ENCODE measurements around the gene SERGEF.

SERGEF gene

DNA sequence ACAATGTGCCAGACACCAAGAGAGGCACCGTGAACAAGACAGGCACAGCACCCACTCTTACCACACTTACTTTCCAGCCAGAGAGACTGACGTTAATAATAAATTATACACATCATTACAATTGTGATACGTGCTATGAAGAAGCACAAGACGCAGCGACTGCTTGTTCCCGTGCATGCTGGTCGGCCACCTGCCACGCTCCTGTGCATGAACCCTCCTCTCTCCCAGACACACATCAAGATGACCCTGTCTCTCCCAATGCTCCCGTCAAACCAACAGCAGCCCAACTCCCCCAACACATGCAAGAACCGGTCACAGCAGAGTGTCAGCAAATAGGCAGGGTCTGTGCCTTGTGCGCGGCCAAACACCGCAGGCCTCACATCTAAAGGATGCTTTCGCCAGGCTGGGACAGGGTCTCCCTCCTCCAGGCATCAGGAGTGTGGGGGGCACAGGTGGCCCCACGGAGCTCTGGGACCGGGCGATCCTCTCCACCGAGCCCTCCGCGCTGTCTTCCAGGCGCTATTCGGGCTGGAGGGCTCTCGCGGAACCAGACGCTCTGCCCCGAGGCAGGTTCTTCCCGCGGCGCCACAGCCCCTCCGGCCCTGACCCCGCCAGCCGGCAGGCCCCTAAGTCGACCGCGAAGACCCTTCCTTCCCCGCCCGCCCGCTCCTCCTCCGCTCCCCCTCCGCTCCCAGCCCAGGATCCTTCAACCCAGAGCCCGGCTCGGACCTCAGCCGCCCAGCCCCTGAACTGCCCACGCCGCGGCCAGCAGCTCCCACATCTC lies 533 bp downstream of the SERGEF start:
- peak overlapping the region; percentile 87 for H3K4me3 ChIP-seq (ENCODE audit: low read depth, low read length)
- TF ChIP-seq, protein P1, sequence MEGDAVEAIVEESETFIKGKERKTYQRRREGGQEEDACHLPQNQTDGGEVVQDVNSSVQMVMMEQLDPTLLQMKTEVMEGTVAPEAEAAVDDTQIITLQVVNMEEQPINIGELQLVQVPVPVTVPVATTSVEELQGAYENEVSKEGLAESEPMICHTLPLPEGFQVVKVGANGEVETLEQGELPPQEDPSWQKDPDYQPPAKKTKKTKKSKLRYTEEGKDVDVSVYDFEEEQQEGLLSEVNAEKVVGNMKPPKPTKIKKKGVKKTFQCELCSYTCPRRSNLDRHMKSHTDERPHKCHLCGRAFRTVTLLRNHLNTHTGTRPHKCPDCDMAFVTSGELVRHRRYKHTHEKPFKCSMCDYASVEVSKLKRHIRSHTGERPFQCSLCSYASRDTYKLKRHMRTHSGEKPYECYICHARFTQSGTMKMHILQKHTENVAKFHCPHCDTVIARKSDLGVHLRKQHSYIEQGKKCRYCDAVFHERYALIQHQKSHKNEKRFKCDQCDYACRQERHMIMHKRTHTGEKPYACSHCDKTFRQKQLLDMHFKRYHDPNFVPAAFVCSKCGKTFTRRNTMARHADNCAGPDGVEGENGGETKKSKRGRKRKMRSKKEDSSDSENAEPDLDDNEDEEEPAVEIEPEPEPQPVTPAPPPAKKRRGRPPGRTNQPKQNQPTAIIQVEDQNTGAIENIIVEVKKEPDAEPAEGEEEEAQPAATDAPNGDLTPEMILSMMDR (IDR thresholded peaks at IDR 0.05; ENCODE audit: low read depth, low read length): no peak

DNA sequence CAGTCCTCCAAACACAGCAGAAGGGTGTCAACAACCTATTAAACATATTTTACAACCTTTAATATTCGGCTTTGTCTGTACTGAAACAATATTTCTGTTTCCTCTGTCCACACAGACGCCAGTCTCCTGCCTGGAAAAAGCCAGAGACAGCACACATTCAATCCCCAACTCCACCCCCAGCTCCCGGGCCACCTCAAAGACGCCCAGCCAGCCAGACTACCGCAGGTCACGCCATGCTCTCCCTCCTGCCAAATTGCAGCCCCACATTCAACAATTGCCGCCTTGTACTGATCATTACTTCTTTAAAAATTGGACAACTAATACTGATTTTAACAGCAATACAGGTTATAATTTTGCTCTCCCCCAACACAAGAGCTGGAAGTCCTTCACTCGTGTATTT lies 1.2 kb downstream of the SERGEF start:
- H3K4me3 ChIP-seq (ENCODE audit: low read depth, low read length): peak overlapping the region; percentile 87; the same call in 1 of the 2 replicates

DNA sequence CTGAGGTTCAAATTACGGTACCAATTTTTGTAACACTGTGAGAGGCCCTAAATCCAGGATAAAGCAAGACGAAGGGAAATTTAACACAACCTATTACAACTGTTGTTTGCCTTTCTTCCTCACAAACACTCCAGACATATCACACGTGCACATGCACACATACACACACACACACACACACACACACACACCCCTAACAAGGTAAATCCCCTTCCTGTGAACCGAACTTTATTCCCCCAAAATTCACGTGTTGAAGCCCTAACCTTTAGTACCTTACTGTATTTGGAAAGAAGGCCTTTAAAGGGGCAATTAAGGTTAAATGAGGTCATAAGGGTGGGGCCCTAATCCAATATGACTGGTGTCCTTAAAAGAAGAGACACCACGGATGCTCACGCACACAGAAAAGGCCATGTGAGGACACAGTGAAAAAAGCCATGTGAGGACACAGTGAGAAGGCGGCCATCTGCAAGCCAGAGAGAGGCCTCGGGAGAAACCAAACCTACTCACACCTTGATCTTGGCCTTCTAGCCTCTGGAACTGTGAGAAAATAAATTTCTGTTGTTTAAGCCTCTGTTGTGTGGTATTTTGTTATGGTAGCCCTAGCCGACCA lies 1.8 kb downstream of the SERGEF start:
- H3K4me3 ChIP-seq (ENCODE audit: low read depth, low read length): no peak overlapping the region
- TF ChIP-seq, protein P1 (IDR thresholded peaks at IDR 0.05; ENCODE audit: low read depth, low read length): no peak

More for the DNA sequence above, 1.2 kb downstream of the SERGEF start:
- TF ChIP-seq, protein P1 (IDR thresholded peaks at IDR 0.05; ENCODE audit: low read depth, low read length): no peak

DNA sequence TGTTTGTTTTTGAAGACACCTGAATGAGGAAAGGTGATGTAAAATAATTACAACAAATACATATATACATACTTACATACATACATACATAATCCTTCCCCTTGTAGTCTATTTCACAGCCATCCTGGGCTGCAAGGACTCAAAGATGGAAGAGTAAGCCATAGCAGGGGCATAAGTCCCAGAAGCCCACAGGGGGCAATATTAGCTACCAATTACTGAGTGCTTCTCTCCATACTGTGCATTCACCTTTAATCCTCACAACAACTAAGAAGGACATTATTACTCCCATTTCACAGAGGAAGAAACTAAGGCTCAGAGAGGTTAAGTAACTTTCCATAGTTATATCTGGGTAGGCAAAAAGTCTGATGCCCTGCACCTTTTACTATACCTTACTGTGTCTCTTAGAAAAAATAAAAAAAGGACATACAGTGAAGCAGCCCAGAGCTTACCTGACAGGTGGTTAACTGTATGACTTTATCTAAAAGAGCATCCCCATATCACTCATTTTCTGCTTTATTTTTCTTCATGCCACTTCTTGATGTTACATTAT lies 2.7 kb downstream of the SERGEF start:
- H3K4me3 ChIP-seq (ENCODE audit: low read depth, low read length): no peak overlapping the region
- TF ChIP-seq, protein P1 (IDR thresholded peaks at IDR 0.05; ENCODE audit: low read depth, low read length): no peak

DNA sequence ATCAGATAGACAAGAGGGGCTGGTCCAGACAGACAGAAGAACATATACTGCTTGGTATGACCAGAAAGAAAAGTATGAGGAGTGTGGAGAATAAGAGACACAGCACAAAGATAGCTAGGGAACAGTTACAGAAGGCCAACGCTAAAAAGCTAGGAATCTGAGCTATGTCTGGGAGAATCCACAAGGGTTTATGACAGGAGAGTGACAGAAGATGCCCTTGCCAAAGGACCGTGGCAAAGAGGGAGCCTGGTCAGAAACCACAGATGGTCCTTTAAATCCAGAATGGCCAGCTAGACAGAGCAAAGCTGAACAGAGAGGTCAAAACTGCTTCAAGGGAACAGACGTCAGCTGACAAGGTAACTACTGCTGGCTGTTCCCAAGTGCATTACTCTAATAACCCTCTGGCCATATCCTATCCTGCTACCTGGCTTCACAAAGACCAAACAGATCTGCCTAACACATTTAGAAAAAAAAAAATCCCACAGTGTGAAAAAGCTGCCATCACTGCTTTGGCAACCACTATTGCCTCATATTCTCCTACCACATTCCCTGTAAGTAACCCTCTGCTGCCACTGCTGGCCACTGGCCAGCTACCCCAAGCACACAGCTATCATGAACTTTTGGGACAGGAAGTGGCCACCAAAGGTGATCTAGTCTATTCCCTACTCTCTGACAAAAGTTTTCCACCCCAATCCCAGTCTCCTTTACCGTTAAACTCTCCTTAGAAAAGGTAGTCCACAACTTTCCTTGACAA lies 7.3 kb downstream of the SERGEF start:
- TF ChIP-seq, protein P1 (IDR thresholded peaks at IDR 0.05; ENCODE audit: low read depth, low read length): no peak
- H3K4me3 ChIP-seq (ENCODE audit: low read depth, low read length): no peak overlapping the region

DNA sequence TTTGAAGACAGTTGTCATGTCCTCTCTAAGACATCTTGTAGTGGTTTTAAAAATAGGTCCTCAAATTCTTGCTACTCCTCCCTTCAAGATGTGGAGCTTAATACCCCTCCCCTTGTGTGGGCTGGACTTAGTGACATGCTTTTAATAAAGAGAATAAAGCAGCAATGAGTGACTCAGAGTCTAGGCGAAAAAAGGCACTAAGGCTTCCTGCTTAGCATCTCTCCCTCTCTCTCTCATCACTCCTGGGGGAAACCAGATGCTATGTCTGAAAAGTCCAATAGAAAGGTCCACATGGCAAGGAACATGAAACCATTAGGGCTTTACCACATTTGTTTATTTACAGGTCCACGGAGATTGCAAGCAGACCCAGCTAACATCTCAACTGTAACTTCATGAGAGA lies 11.7 kb downstream of the SERGEF start:
- no peak overlapping the region for H3K4me3 ChIP-seq (ENCODE audit: low read depth, low read length)
- TF ChIP-seq, protein P1 (IDR thresholded peaks at IDR 0.05; ENCODE audit: low read depth, low read length): no peak

Measured in WI38 (cell line).